Right cardiac atrium (tissue), 5 donors: ENCODE data around the gene NMRK2. TPM values are rescaled to one million over a fixed set of nuclear protein-coding genes. Genes with fewer than 3 reads are reported as not detected.

Experiments
- ATAC-seq, 2 donors: fragments of 200-7000 bp; cut with Tn5 transposase; one replicate each; pipeline versions ENCODE4 v1.8.0 to v1.9.1; 2020; ENCODE audit warnings: moderate library complexity in 2 of 2, mild to moderate bottlenecking in 1 of 2
- DNase-seq, 3 donors: peaks; one replicate each; pipeline ENCODE4 v3.0.0-alpha.2; 2020
- H3K27ac ChIP-seq: one replicate; pipeline ENCODE4 v1.5.1; 2013; ENCODE audit warnings: mild to moderate bottlenecking, low read length, control low read depth, moderate library complexity
- H3K27me3 ChIP-seq: one replicate; pipeline ENCODE4 v1.6.1; 2013; ENCODE audit not compliant: control insufficient read depth, insufficient read depth
- H3K4me1 ChIP-seq: one replicate; pipeline ENCODE4 v1.6.1; 2013; ENCODE audit warnings: low read length; ENCODE audit not compliant: control insufficient read depth, insufficient read depth
- H3K4me3 ChIP-seq: one replicate; pipeline ENCODE4 v1.5.1; 2013; ENCODE audit warnings: low read length, control low read depth
- H3K9me3 ChIP-seq: one replicate; pipeline ENCODE4 v1.6.1; 2013; ENCODE audit warnings: low read length; ENCODE audit not compliant: control insufficient read depth
- WGBS: extraction: QIAGEN DNeasy Blood & Tissue Kit; methylation state at CpG from one replicate; pipeline ENCODE4 v1.1.7; 2013; 5-methylcytosine and 5-hydroxymethylcytosine counted together
- intact Hi-C, 4 donors: fragments of 100-400 bp; cut with DNase I; formaldehyde crosslinking; loops; one replicate each; pipeline versions ENCODE4 v1.11.0 to v1.14.0; 2022 to 2023
- microRNA-seq, 2 donors: library from miRNA; unstranded; fragments of <30 nt; microRNA quantifications; one replicate each; pipeline ENCODE4 v1.2.0, GENCODE V29; 2020 to 2021
- polyA plus RNA-seq: library from polyadenylated mRNA; stranded (reverse); fragments of 200-250 nt; gene quantifications from one replicate; pipeline ENCODE4 v1.2.3, GENCODE V29; 2013
- total RNA-seq, 4 donors: library from RNA; stranded (reverse); fragmentation: NEBNext Ultra II Directional; extraction: Animal tissue kit (Norgen Biotek cat#: 25700); gene quantifications; one replicate each; pipeline ENCODE4 v1.2.1, GENCODE V29; 2021
- donor health status: healthy with polysubstance abuse.
- donor health status: DM: no; HTN: yes; CAD: no.
- donor health status: DM: no; HTN: no; CAD: no.
- donor health status: DM: no; HTN: yes; CAD: no; lungs with severe emphysema.
- donor health status: DM: yes; HTN: yes; CAD: no.

Gene NMRK2
- total and polyA plus RNA-seq, 5 donors, result 1,114 to 1,838 (median 1,316) TPM

DNA sequence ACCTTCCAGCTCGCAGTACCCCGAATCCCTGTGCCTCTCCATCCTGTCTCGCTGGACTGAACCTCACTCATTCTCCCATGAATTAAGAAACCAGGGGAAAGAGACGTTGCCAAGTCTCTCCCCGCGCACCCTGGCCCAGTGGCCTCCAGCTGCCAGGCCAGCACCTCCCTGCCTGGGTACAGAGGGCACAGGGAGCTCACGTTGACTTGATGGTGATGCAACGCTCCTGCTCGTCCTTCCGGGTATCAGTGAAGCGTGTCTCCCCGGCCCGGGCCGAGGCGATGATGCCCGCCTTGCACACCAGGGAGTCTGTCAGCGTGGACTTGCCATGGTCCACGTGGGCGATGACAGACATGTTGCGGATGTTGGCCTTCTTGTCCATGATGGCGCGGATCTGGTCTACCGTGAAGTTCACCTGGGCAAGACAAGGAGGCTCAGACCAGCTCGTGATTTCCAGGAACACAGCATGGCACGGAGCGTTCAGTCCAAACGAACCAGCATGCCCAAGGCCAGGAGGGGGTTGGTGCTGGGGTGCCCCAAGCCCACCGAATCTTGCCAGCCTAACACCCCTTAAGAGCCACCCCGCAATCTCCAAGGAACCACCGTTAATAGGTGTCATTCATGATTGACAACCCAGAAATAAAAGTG lies 51.2 kb downstream of the NMRK2 start:
- H3K4me1 ChIP-seq, result no peaks in the 10 kb centered on the region
- 16% methylated on average over 30 of the region's 30 CpGs for WGBS
- H3K27me3 ChIP-seq, result no peaks in the 10 kb centered on the region
- peak; percentile 46 to 75 (median 65) for DNase-seq
- ATAC-seq, result peak in 1 of 2 donors; percentile 1
- peak overlapping the region; percentile 86 for H3K27ac ChIP-seq
- intact Hi-C loops, result loop anchor here in 2 of 4 donors (10.0 kb wide), 2 partner anchors 141 to 201 kb away; partner anchors contain the start of genes ANKRD24 (in 1 of the 2), MAP2K2 (in 1 of the 2) and SIRT6 (in 1 of the 2)
- H3K9me3 ChIP-seq, result no peaks in the 10 kb centered on the region
- H3K4me3 ChIP-seq, result peak overlapping the region; percentile 77

DNA sequence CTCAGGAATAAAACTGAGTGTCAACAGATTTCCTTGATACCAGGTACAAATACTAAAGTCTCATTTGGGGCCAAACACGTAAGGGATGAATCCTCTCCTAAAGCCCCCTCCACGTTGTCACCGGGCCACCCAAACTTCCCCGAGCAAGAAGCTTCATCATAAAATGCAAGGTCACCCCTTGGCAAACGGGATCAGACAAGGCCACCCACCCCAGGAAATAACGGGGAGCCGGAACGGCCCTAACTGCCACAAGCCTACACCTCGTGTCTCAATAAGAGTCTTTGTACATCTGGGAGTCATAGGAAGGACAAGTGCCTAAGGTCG lies 51.7 kb downstream of the NMRK2 start:
- no peaks in the 10 kb centered on the region for H3K27me3 ChIP-seq
- peak overlapping the region; percentile 86 for H3K27ac ChIP-seq
- DNase-seq (no peak), ATAC-seq (peak in 1 of 2 donors; percentile 4)
- no peaks in the 10 kb centered on the region for H3K9me3 ChIP-seq
- H3K4me3 ChIP-seq, result peak overlapping the region; percentile 77
- H3K4me1 ChIP-seq, result no peaks in the 10 kb centered on the region
- intact Hi-C loops, result loop anchor here in 2 of 4 donors (10.0 kb wide), 2 partner anchors 140 to 200 kb away; partner anchors contain the start of genes ANKRD24 (in 1 of the 2), MAP2K2 (in 1 of the 2) and SIRT6 (in 1 of the 2)
- WGBS, result 0% methylated on average over 10 of the region's 10 CpGs

DNA sequence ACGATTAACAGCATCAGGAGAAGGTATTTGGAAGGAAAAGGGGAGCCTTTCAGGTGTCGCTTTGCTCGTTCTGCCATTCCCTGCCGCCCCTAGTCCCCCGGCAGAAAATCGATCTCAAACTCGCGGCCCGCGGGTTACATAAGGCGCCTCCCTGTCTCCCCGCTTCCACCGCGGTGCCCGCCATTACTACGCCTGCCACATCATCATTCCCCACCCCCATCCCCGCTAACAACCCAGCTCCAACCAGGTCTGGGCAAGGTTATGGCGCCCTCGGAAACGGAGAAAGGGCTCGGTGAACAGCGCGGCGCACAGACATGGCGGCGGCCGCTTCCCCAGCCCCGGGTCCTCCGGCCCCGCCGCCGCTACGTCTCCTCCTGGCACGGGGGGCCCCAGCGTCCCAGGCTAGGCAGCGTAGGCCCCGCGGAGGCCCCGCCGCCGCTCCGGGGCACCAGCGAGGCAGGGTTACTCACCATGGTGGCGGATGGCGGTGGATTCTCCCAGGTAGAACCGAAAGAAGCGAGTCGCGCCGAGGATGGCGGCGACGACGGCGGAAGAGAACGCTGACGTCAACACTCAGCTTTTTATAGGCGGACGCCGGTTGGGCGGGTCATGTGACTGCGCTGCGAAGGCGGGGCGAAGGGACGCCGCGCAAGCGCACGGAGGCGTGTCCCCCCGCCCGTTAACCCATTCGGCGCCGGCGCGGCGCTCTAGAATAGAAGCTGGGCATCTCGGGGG lies 52.2 kb downstream of the NMRK2 start, which contains the start of gene EEF2:
EEF2 (minus strand) TSS at position 556 of the 735 bp plus-strand sequence; CDS start at position 473, 83 bp downstream.
- H3K9me3 ChIP-seq, result no peaks in the 10 kb centered on the region
- H3K4me1 ChIP-seq, result no peaks in the 10 kb centered on the region
- no peaks in the 10 kb centered on the region for H3K27me3 ChIP-seq
- peak within 1 kb of the TSS; percentile 86 for H3K27ac ChIP-seq
- ATAC-seq, result peak; percentile 68 to 77
- intact Hi-C loops, result loop anchor here in 2 of 4 donors (5.0 to 10.0 kb wide), 3 partner anchors 140 to 217 kb away; partner anchors contain the start of genes ANKRD24 (in 1 of the 2), MAP2K2 (in 1 of the 2) and SIRT6 (in 1 of the 2)
- DNase-seq, result peak; percentile 92 to 96 (median 95)
- WGBS, result under 1% methylated on average over 80 of the region's 80 CpGs
- H3K4me3 ChIP-seq, result peak within 1 kb of the TSS; percentile 77

DNA sequence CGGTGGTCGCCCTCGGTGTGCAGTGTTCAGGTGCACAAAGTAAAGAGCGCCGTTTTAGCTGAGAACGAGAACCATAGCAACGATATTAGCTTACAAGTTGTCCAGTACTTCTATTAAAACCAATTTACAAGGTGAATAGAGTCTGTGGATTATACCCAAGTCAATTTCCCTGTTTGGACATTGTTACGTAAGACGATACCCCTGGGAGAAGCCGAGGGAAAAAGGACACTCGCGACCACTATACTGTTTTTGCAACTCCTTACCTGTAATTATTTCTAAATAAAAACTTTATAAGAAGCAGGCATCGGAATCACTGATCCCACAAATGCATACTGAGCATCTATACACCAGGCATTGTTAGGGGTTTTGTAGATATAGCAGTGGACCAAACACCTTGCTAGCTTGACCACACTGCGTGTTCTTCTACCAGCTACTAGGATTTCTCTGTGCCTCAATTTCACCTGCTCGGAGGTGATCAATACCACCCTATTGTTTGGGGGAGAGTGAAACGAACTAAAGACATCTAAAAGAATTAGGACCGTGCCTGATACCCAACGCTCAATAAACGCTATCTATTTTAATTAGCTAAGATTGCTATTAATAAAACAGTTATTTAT lies 52.9 kb downstream of the NMRK2 start:
- DNase-seq (no peak), ATAC-seq (no peak)
- H3K4me1 ChIP-seq, result no peaks in the 10 kb centered on the region
- H3K4me3 ChIP-seq, result peak overlapping the region; percentile 38
- H3K27ac ChIP-seq, result peak overlapping the region; percentile 80
- WGBS, result 4% methylated on average over 19 of the region's 19 CpGs
- intact Hi-C loops, result loop anchor here in 2 of 4 donors (5.0 to 10.0 kb wide), 3 partner anchors 139 to 217 kb away; partner anchors contain the start of genes ANKRD24 (in 1 of the 2), MAP2K2 (in 1 of the 2) and SIRT6 (in 1 of the 2)
- H3K27me3 ChIP-seq, result no peaks in the 10 kb centered on the region
- no peaks in the 10 kb centered on the region for H3K9me3 ChIP-seq

DNA sequence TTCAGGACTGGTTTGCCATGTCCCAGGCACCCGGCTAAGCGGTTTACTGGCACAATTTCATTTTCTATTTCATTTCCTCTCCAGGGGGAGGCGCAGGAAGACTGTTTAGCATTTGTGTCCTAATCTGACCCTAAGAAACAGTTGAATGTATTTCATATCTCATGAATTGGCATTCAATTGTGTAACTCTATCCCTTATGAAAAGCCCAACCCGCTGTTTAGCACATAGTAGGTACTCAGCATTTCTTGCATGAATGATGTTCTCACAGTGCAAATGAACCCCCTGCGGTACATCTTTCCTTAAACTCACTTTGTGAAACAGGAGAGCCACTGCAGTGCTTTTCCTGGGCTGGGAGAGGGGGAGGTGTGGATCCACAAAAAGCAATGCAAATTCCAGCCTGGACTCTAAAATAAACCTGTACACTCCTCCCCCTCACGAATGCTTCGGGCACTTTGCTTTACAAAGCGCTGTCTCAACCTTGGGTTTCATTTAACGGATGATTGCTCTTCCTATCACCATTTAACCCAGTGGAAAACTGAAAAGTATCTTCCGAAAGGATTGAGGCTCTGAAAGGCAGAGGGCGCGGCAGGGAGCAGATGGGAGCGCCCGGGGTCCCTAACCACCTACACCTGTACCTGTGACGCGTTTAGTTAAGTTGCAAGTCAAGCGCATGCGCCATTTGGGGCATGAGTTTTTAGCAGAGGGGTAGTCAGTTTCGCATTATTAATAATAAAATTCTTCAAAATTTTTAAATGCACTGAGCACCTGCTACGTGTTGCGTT lies 53.6 kb downstream of the NMRK2 start:
- Histone ChIP-seq H3K27me3 (no peaks in the 10 kb centered on the region), H3K4me3 (peak overlapping the region; percentile 38), H3K4me1 (no peaks in the 10 kb centered on the region), H3K9me3 (no peaks in the 10 kb centered on the region), H3K27ac (peak overlapping the region; percentile 65)
- DNase-seq (peak in 1 of 3 donors; percentile 28), ATAC-seq (peak; percentile 38 to 48)
- intact Hi-C loops, result loop anchor here in 2 of 4 donors (5.0 to 10.0 kb wide), 3 partner anchors 138 to 216 kb away; partner anchors contain the start of genes ANKRD24 (in 1 of the 2), MAP2K2 (in 1 of the 2) and SIRT6 (in 1 of the 2)
- WGBS, result 3% methylated on average over 21 of the region's 21 CpGs

DNA sequence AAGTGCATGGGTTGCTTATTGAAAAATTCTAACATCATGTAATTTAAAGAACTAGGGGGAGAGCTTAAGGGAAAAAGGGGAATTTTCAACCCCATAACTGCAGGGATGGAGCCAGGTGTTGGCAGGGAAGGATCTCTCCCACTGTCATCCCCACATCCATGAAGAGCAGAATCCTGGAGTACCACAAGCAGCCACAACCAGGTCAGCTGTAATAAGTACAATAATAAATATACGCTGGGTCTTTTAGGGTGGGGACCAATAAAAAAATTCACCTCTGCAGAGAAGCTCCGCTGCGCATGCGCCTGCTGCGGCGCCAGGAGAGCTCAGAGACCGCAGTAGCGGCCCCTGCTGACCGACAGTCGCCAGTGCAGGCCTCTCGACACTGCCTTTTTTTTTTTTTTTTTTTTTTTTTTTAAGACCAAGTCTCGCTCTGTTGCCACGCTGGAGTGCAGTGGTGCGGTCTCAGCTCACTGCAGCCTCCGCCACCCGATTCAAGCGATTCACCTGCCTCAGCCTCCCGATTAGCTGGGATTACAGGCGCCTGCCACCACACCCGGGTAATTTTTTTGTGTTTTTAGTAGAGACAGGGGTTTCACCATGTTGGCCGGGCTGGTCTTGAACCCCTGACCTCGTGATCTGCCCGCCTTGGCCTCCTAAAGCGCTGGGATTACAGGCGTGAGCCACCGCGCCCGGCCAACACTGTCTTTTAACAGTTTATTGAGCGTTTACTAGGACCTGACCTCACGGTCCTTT lies 54.9 kb downstream of the NMRK2 start:
- H3K4me1 ChIP-seq, result no peaks in the 10 kb centered on the region
- H3K27me3 ChIP-seq, result no peaks in the 10 kb centered on the region
- intact Hi-C loops, result loop anchor here in 2 of 4 donors (5.0 to 10.0 kb wide), 3 partner anchors 137 to 215 kb away; partner anchors contain the start of genes ANKRD24 (in 1 of the 2), MAP2K2 (in 1 of the 2) and SIRT6 (in 1 of the 2)
- WGBS, result 11% methylated on average over 30 of the region's 30 CpGs
- peak; percentile 91 to 97 (median 96) for DNase-seq
- no peak overlapping the region for H3K27ac ChIP-seq
- no peaks in the 10 kb centered on the region for H3K9me3 ChIP-seq
- no peak overlapping the region for H3K4me3 ChIP-seq
- ATAC-seq, result peak; percentile 2 to 5

DNA sequence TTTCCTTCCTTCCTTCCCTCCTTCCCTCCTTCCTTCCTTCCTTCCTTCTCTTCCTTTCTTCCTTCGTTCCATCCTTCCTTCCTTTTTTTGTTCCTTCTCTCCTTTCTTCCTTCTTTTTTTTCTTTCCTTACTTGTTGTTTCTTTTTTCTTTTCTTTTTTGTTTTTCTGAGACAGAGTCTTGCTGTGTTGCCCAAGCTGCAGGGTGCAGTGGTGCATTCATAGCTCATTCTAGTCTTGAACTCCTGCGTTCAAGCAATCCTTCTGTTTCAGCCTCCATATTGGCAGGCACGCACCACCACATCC lies 57.9 kb downstream of the NMRK2 start:
- Histone ChIP-seq H3K9me3 (no peaks in the 10 kb centered on the region), H3K4me1 (no peaks in the 10 kb centered on the region), H3K27me3 (no peaks in the 10 kb centered on the region), H3K27ac (no peak overlapping the region), H3K4me3 (no peak overlapping the region)
- no peak for ATAC-seq
- intact Hi-C loops, result no loop called here
- DNase-seq, result no peak
- 71% methylated on average over 3 of the region's 3 CpGs for WGBS

Small RNA genes lying within 50 kb of the gene (microRNA-seq; reads per million reads assigned to microRNA genes)
- 0 reads per million in 2 donors for gene MIR637

Other genes starting within 250 kb of the NMRK2 start
- 10 to 100 TPM; 38.8 to 48.3 (median 40.4) TPM for gene PIP5K1C, start 232.6 kb upstream of the NMRK2 start, total RNA-seq
- 31.4 TPM for gene PIP5K1C, start 232.6 kb upstream of the NMRK2 start, polyA plus RNA-seq
- gene TJP3, start 224.7 kb upstream of the NMRK2 start, total RNA-seq, result not detected
- 0.05 TPM for gene TJP3, start 224.7 kb upstream of the NMRK2 start, polyA plus RNA-seq
- 10 to 100 TPM; 10.5 to 14.0 (median 11.8) TPM for gene APBA3, start 171.4 kb upstream of the NMRK2 start, total RNA-seq
- gene APBA3, start 171.4 kb upstream of the NMRK2 start, polyA plus RNA-seq, result 13.1 TPM
- 10 to 100 TPM; 62.9 to 78.1 (median 69.4) TPM for gene MRPL54, start 170.4 kb upstream of the NMRK2 start, total RNA-seq
- 129 TPM for gene MRPL54, start 170.4 kb upstream of the NMRK2 start, polyA plus RNA-seq
- gene RAX2, start 160.8 kb upstream of the NMRK2 start, total RNA-seq, result not detected
- not detected for gene RAX2, start 160.8 kb upstream of the NMRK2 start, polyA plus RNA-seq
- 1 to 10 TPM in 2 of 4 donors, under 1 TPM in 2; 0.51 to 1.8 (median 1.0) TPM for gene MATK, start 146.7 kb upstream of the NMRK2 start, total RNA-seq
- 0.36 TPM for gene MATK, start 146.7 kb upstream of the NMRK2 start, polyA plus RNA-seq
- gene ZFR2, start 64.0 kb upstream of the NMRK2 start, total RNA-seq, result under 1 TPM; 0.36 to 0.85 (median 0.65) TPM
- gene ZFR2, start 64.0 kb upstream of the NMRK2 start, polyA plus RNA-seq, result 0.86 TPM
- gene ATCAY, start 52.4 kb upstream of the NMRK2 start, total RNA-seq, result not detected
- 0.05 TPM for gene ATCAY, start 52.4 kb upstream of the NMRK2 start, polyA plus RNA-seq
- 100 to 1,000 TPM in 2 of 4 donors, 10 to 100 TPM in 2; 67.8 to 121 (median 93.4) TPM for gene DAPK3, start 38.0 kb downstream of the NMRK2 start, total RNA-seq
- 122 TPM for gene DAPK3, start 38.0 kb downstream of the NMRK2 start, polyA plus RNA-seq
- gene EEF2, start 52.4 kb downstream of the NMRK2 start, total RNA-seq, result 1,000 to 10,000 TPM; 2,000 to 2,630 (median 2,240) TPM
- 1,037 TPM for gene EEF2, start 52.4 kb downstream of the NMRK2 start, polyA plus RNA-seq
- gene PIAS4, start 74.7 kb downstream of the NMRK2 start, total RNA-seq, result 10 to 100 TPM; 11.9 to 13.1 (median 12.5) TPM
- gene PIAS4, start 74.7 kb downstream of the NMRK2 start, polyA plus RNA-seq, result 9.6 TPM
- 10 to 100 TPM; 28.6 to 32.6 (median 31.6) TPM for gene ZBTB7A, start 133.8 kb downstream of the NMRK2 start, total RNA-seq
- gene ZBTB7A, start 133.8 kb downstream of the NMRK2 start, polyA plus RNA-seq, result 17.5 TPM
- gene MAP2K2, start 191.1 kb downstream of the NMRK2 start, total RNA-seq, result 100 to 1,000 TPM; 113 to 134 (median 121) TPM
- 151 TPM for gene MAP2K2, start 191.1 kb downstream of the NMRK2 start, polyA plus RNA-seq
- gene CREB3L3, start 220.6 kb downstream of the NMRK2 start, total RNA-seq, result not detected
- gene CREB3L3, start 220.6 kb downstream of the NMRK2 start, polyA plus RNA-seq, result not detected
- 10 to 100 TPM; 11.2 to 16.6 (median 13.1) TPM for gene SIRT6, start 249.5 kb downstream of the NMRK2 start, total RNA-seq
- 15.8 TPM for gene SIRT6, start 249.5 kb downstream of the NMRK2 start, polyA plus RNA-seq
- under 1 TPM; 0.31 to 0.88 (median 0.41) TPM for gene ANKRD24, start 249.6 kb downstream of the NMRK2 start, total RNA-seq
- gene ANKRD24, start 249.6 kb downstream of the NMRK2 start, polyA plus RNA-seq, result 0.45 TPM